ENCODE measurements around the gene DCC.

The DCC gene

GRCh38 chr18:52537261-52537660 is 197.3 kb downstream of the DCC start:
- Histone ChIP-seq H3K27me3 (no peaks in the 10 kb centered on the region), H3K36me3 (no peaks in the 10 kb centered on the region), H3K27ac (no peak overlapping the region), H3K4me1 (no peaks in the 10 kb centered on the region), H3K4me3 (no peak overlapping the region), H3K9me3 (no peaks in the 10 kb centered on the region)
- no peak for TF ChIP-seq CTCF (IDR thresholded peaks at IDR 0.05)
- intact Hi-C loops (cut with DNase I; ENCODE audit: low total_unique reads), result no loop called here
- no peak for DNase-seq

GRCh38 chr18:52541056-52541455 is 201.1 kb downstream of the DCC start:
- Histone ChIP-seq H3K4me3 (no peak overlapping the region), H3K27me3 (no peaks in the 10 kb centered on the region), H3K36me3 (no peaks in the 10 kb centered on the region), H3K27ac (no peak overlapping the region), H3K9me3 (no peaks in the 10 kb centered on the region), H3K4me1 (no peaks in the 10 kb centered on the region)
- DNase-seq, result no peak
- no peak for TF ChIP-seq CTCF (IDR thresholded peaks at IDR 0.05)
- intact Hi-C loops (cut with DNase I; ENCODE audit: low total_unique reads), result loop anchor here (5.0 kb wide), 1 partner anchor 1939 kb away; no protein-coding TSS in a partner anchor

GRCh38 chr18:52544086-52544485 is 204.1 kb downstream of the DCC start:
- H3K27me3 ChIP-seq, result no peaks in the 10 kb centered on the region
- DNase-seq, result no peak
- intact Hi-C loops (cut with DNase I; ENCODE audit: low total_unique reads), result loop anchor here (5.0 kb wide), 1 partner anchor 1942 kb away; no protein-coding TSS in a partner anchor
- no peak for TF ChIP-seq CTCF (IDR thresholded peaks at IDR 0.05)
- H3K4me1 ChIP-seq, result no peaks in the 10 kb centered on the region
- H3K9me3 ChIP-seq, result no peaks in the 10 kb centered on the region
- H3K27ac ChIP-seq, result no peak overlapping the region
- H3K36me3 ChIP-seq, result no peaks in the 10 kb centered on the region
- H3K4me3 ChIP-seq, result no peak overlapping the region

- DNase-seq, result no peak
- TF ChIP-seq CTCF (IDR thresholded peaks at IDR 0.05), result no peak
- H3K27me3 ChIP-seq, result no peaks in the 10 kb centered on the region
- H3K36me3 ChIP-seq, result no peaks in the 10 kb centered on the region
- no peak overlapping the region for H3K4me3 ChIP-seq
- H3K27ac ChIP-seq, result no peak overlapping the region
- H3K4me1 ChIP-seq, result no peaks in the 10 kb centered on the region
- intact Hi-C loops (cut with DNase I; ENCODE audit: low total_unique reads), result no loop called here
- no peaks in the 10 kb centered on the region for H3K9me3 ChIP-seq
Measured at GRCh38 chr18:52546686-52547346, 206.8 kb downstream of the DCC start.

GRCh38 chr18:52553441-52553840 is 213.4 kb downstream of the DCC start:
- Histone ChIP-seq H3K27ac (no peak overlapping the region), H3K9me3 (no peaks in the 10 kb centered on the region), H3K27me3 (no peaks in the 10 kb centered on the region), H3K36me3 (no peaks in the 10 kb centered on the region), H3K4me3 (no peak overlapping the region), H3K4me1 (no peaks in the 10 kb centered on the region)
- no peak for TF ChIP-seq CTCF (IDR thresholded peaks at IDR 0.05)
- intact Hi-C loops (cut with DNase I; ENCODE audit: low total_unique reads), result loop anchor here (10.0 kb wide), 1 partner anchor 61 kb away; no protein-coding TSS in a partner anchor
- no peak for DNase-seq

Data from tibial artery (tissue), 4 donors.